HG03066 (cell line): ENCODE data around the gene TSPAN5.
"Not testable (repeated sequence)": the region's sequence is repeated elsewhere in the genome, so short reads cannot be mapped to it uniquely, and the experiment has no call there.

ENCODE experiments used
- ATAC-seq: cut with Tn5 transposase; IDR thresholded peaks from one replicate; pipeline ENCODE4 v1.9.1; 2021; ENCODE audit warnings: low read depth; ENCODE audit not compliant: unreplicated experiment

The TSPAN5 gene

GRCh38 chr4:98658287-98659105 is at the start of gene TSPAN5:
TSPAN5 (minus strand) TSS chr4:98658611.
- ATAC-seq: peak; percentile 64

DNA sequence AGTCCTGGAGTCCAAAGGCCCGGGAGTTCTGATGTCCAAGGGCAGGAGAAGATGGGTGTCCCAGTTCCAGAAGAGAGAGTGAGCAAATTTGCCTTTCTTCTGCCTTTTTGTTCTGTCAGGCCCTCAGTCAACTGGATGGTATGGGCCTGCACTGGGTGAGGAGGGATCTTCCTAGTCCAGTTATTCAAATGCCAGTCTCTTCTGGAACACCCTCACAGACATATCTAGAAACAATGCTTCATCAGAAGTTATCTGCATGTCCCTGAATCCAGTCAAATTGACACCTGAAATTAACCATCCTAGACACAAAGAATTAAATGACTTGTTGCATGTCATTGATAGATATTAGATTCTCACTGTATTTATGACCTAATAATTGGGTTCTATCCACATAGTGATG is 48.5 kb upstream of the TSPAN5 start:
- ATAC-seq: no peak

- ATAC-seq: no peak
Observed at GRCh38 chr4:98706200-98706813, 47.9 kb upstream of the TSPAN5 start.

GRCh38 chr4:98705586-98705985 is 47.2 kb upstream of the TSPAN5 start:
- not testable (repeated sequence) for ATAC-seq

- no peak for ATAC-seq
Observed at GRCh38 chr4:98700656-98701055, 42.2 kb upstream of the TSPAN5 start.

DNA sequence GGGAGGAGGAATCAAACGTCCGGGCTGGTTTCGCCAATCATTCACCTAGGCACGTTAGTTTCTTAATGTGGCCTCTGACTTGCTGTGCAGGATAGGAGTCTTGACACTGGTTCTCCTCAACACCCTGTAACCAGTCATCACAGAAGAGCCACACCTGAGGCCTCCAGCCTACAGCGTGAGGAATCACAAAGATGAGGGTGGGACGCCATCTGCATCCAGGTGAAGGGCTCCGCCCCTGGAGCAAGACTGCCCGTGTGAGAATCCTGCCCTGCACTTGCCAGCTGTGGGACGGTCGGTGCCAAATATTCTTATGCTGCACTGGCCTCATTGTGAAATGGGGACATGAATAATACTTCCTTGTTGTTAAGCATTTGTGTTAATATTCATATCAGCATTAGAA is 35.7 kb upstream of the TSPAN5 start:
- no peak for ATAC-seq

GRCh38 chr4:98692411-98692810 is 34.0 kb upstream of the TSPAN5 start:
- ATAC-seq: no peak

DNA sequence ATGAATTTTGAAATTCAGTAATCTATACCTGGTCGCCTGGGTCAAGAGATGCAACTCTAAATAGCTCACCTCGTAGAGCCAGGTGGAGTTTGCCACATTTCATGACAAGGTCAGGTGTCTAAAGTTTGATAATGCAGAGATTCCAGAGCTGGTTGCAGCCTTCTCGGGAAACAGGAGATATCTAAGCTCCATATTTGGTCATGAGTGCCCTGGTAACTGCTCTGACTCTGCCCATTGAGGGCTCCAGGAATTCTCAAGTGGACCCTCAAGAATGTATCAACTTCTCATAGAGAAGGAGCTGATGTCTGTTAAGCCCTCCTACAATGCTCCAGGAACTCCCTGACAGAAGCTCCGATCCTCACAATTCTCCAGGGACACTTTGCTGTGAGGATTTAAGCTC is 33.2 kb upstream of the TSPAN5 start:
- ATAC-seq: no peak

DNA sequence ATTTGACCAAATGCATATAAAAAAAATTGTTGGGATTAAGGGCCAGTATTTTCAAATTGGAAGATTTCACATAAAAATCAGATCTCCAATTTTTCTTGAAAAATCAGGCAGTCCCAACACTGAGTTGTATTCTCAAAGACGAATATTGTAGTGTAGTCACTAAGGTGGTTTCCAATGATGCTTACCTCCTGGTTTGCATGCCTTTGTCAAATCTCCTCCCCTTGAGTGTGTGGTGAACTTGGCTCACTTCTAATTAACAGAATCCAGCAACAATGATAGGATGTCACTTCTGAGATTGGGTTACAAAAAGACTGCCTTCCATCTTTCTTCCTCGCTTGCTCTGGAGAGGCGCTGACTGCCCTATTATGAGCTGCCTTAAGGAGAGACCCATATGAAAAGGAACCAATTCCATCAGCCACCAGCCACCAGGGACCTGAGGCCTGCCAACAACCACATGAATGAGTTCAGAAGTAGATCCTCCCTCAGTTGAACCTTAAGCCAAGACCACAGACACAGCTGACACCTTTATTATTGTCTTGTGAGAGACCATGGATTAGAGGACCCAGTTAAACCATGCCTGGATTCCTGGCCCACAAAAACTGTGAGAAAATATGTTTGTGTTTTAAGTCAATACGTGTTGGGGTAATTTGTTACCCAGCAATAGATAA is 31.2 kb upstream of the TSPAN5 start:
- ATAC-seq: no peak

DNA sequence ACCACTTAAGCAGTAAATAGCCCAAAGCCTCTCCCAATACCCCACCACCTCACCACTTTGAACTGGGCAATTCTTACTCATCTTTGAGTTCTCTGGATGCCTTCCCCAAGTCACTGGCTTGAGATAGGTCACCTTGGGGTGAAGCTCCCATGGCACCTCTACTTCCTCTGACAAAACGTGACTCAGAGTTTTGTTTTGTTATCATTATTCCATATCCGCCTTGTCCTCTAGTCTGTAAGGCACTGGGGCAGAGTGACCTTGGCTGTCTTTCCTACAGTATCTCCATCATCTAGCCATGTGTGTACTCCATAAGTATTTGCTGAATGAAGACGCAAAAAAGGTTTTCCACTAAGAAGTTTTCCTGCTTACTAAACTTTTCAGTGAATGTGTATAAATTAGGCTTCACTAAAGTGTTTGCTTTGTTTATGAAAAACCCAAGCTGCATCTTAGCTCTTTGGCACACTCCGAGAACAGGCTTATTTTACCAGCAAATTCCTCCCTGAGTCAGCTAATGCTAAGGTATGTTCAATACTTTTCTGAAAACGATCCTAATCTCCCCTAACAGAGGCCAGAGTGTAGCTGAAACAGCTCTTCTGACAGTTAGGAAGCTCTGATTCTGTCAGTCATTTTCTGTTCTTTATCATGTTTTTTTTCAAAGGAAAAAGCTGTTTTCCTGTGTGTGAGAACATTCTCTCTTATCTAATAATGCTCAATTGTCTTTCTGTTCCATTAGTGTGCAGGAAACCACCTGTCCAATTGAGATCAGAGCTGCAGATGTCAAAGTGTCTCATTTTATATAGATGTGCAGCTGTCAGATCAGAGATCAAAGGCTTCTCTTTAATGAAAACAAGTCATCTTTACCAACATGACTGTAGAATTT is 30.2 kb upstream of the TSPAN5 start:
- ATAC-seq: no peak

DNA sequence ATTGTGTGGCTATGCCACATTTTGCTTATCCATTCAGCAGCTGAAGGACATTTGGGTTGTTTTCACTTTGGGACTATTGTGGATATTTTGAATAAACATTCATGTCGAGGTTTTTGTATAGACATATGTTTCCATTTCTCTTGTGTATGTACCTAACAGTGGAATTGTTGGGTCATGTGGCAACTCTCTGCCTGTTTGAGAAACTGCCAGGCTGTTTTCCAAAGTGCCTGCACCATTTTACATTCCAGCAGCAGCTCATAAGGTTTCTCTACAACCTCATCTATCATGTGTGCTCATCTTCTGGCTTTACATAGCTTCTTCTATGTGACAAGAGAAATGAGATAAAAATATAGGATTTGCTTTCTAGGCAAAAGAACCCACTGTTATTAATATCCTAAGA is 29.5 kb upstream of the TSPAN5 start:
- no peak for ATAC-seq

- ATAC-seq: no peak
Observed at GRCh38 chr4:98686847-98687246, 28.4 kb upstream of the TSPAN5 start.

GRCh38 chr4:98686043-98686707 is 27.8 kb upstream of the TSPAN5 start:
- no peak for ATAC-seq

- ATAC-seq: no peak
Observed at GRCh38 chr4:98685225-98686042, 27.0 kb upstream of the TSPAN5 start.

- no peak for ATAC-seq
Observed at GRCh38 chr4:98682719-98683118, 24.3 kb upstream of the TSPAN5 start.

DNA sequence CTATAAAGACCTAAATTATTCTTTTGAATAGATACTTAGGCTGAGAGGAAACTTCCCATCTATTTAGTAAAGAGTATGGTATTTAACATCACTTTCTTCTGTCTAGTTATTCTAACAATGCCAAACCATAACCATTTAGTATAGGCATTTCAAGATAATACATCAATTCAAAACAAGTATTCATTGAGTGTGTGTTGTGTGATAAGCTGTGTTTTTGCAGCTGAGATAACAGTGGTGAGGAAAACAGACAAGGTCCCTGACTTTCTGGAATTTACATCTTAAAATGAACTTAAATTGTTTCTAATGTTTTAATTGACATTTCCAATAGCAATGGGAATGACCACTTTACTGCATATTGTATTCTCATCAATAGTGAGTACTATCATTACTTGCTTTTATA is 22.4 kb upstream of the TSPAN5 start:
- ATAC-seq: no peak

GRCh38 chr4:98679738-98680137 is 21.3 kb upstream of the TSPAN5 start:
- no peak for ATAC-seq

- no peak for ATAC-seq
Observed at GRCh38 chr4:98677799-98678198, 19.4 kb upstream of the TSPAN5 start.

GRCh38 chr4:98674404-98675173 is 16.2 kb upstream of the TSPAN5 start:
- no peak for ATAC-seq
